Measurements from ENCODE around the gene DUSP19.

Gene DUSP19

GRCh38 chr2:183068561-183068960 is 10.0 kb upstream of the DUSP19 start:
- DNase-seq (ENCODE audit: low read depth in 2 of 2): no peak

DNA sequence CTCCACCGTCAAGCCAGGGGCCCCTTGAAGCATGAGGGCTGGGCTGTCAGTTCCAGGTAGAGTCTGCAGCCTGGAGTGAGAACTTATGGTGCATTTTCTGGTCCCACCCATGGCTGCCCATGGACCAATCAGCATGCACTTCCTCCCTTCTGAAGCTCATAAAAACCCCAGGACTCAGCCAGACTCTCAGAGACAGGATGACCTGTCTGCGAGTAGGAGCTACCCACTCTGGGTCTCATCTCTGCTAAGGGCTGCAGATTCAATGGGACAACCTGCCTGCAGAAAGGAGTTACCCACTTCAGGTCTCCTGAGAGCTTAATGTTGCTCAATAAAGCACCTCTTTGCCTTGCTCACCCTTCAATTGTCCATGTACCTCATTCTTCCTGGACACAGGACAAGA is 9.4 kb upstream of the DUSP19 start:
- no peak for DNase-seq (ENCODE audit: low read depth in 2 of 2)

GRCh38 chr2:183070942-183071844 is 7.4 kb upstream of the DUSP19 start:
- no peak for DNase-seq (ENCODE audit: low read depth in 2 of 2)

GRCh38 chr2:183072177-183072576 is 6.4 kb upstream of the DUSP19 start:
- DNase-seq (ENCODE audit: low read depth in 2 of 2): no peak

GRCh38 chr2:183078163-183078463 is 434 bp upstream of the DUSP19 start:
- no peak for DNase-seq (ENCODE audit: low read depth in 2 of 2)

GRCh38 chr2:183079139-183079775 is 710 bp downstream of the DUSP19 start:
- DNase-seq (ENCODE audit: low read depth in 2 of 2): no peak

- DNase-seq (ENCODE audit: low read depth in 2 of 2): no peak
Observed at GRCh38 chr2:183081911-183082310, 3.4 kb downstream of the DUSP19 start.

- DNase-seq (ENCODE audit: low read depth in 2 of 2): no peak
Observed at GRCh38 chr2:183088061-183088460, 9.5 kb downstream of the DUSP19 start.

GRCh38 chr2:183089192-183089851 is 10.8 kb downstream of the DUSP19 start:
- DNase-seq (ENCODE audit: low read depth in 2 of 2): no peak

DNA sequence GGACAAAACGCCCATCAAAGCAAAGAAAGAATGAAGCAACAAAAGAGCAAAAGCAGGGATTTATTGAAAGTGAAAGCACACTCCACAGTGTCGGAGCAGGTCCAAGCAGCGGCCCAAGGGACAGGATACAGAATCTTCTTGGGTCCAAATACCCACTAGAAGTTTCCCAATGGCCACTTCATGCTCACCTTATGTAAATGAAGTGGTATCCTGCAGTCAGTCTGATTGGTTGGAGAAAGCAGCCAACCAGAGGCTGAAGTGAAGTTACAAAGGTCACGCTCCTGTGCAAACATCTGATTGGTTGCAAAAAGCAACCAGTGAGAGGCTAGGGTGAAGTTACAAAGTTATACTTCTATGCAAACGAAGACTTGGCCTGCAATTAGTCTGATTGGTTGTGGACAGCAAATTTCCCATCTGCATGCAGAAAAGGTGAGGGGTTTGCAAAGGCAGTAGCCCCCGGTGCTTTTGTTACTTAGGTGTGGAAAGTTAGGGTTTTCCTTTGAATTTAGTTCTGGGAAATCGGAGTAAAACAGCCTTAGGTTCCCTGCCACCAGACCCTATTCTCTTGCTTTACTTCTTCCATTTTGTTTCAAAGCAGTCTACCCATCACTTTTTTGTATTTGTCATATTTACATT is 12.9 kb downstream of the DUSP19 start:
- no peak for DNase-seq (ENCODE audit: low read depth in 2 of 2)

- DNase-seq (ENCODE audit: low read depth in 2 of 2): no peak
Observed at GRCh38 chr2:183091954-183092345, 13.4 kb downstream of the DUSP19 start.

DNA sequence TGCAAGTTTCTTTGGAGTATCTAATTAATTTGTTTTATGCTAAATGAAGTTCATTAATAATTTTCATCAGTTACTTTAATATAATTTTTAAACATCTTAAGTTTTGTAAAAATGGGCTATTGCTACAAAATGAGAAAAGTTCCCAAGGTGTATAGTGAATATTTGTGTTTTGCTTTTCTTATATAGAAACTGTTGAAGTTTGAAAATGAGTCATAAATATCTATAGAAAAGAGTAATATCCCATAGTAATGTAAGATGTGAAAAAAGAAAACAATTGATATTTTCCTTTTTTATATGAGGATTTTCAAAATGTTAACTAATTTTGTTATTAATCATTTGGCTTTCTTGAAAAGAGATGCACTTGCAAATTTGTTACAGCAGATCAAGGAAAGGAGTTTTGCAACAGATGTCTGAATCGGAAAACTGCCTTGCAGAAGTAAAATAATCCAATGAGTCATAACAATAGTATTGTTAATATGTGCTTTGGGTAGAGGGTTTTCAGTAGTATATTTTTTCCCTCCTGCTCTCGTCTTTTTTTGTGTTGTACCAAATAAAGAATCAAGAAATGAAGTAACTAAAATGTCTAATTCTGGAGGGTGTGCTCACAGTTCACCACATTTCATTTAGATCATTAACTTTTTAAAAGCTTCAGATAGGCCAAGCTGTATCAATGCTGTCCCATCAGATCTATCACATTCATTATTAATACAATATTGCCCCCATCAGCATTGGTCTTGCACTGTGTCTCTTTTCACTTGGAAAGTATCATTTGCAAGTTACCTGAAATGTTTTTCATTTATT is 15.5 kb downstream of the DUSP19 start:
- DNase-seq (ENCODE audit: low read depth in 2 of 2): no peak

DNA sequence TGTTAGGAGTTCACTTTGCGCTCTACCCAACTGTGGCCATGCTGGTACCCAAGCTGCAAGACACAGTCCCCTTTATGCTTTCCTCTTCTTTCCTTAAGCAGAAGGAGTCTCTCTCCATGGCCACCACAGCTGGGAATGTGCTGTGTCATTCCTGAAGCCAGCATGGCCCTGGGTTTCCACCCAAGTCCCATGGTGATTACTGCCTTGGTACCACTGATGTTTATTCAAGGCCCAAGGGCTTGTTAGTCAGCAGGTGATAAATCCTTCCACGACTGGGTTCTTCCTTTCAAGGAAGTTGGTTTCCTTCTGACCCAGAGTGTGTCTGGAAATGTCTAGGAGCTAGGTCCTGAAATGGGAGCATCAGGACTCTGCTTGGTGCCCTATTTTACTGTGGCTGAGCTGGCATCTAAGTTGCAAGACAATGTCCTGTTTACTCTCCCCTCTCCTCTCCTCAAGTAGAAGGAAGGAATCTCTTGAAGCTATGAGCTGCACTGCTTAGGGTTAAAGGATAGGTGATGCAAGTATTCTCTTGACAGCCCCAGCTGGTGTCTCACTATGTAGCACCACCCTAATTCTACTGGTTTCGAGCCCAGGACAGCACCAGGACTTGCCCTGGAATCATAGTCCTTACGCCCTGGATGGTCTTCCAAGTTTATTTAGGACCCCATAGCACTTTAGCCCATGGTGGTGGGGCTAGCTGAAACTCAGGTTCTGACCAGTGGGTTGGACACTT is 27.0 kb downstream of the DUSP19 start:
- DNase-seq (ENCODE audit: low read depth in 2 of 2): no peak

DNA sequence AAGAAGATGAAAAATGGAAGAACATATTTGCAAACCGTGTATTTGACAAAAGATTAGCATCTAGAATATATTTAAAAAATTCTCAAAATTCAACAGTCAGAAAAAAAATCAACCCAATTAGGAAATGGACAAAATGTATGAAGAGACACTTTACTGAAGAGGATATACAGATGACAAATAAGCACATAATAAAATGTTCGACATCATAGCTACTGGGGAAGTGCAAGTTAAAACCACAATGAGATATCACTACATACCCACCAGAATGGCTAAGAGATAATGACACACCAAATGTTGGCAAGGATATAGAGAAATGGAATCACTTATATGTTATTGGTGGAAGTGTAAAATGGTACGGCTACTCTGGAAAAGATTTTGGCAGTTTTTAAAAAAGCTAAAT is 34.0 kb downstream of the DUSP19 start:
- DNase-seq (ENCODE audit: low read depth in 2 of 2): no peak

DNA sequence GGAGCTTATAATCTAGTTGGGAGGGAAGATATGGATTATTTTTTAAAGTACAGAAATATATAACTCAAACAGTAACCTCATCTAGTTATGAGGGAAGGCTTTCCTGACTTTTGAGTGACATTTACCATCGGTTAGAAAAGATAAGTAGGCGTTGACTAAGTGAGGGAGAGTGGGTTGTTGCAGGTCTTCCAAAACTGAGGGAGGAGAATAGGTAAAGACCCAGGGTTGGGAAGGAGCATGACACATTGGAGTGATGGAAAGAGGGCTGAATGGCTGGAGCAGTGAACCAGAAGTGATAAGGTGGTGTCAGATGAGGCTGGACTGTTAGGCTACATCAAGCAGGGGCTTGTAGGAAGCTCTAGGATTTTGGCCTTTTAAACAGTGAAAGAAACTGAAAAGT is 35.1 kb downstream of the DUSP19 start:
- no peak for DNase-seq (ENCODE audit: low read depth in 2 of 2)

- no peak for DNase-seq (ENCODE audit: low read depth in 2 of 2)
Observed at GRCh38 chr2:183117226-183117625, 38.7 kb downstream of the DUSP19 start.

DNA sequence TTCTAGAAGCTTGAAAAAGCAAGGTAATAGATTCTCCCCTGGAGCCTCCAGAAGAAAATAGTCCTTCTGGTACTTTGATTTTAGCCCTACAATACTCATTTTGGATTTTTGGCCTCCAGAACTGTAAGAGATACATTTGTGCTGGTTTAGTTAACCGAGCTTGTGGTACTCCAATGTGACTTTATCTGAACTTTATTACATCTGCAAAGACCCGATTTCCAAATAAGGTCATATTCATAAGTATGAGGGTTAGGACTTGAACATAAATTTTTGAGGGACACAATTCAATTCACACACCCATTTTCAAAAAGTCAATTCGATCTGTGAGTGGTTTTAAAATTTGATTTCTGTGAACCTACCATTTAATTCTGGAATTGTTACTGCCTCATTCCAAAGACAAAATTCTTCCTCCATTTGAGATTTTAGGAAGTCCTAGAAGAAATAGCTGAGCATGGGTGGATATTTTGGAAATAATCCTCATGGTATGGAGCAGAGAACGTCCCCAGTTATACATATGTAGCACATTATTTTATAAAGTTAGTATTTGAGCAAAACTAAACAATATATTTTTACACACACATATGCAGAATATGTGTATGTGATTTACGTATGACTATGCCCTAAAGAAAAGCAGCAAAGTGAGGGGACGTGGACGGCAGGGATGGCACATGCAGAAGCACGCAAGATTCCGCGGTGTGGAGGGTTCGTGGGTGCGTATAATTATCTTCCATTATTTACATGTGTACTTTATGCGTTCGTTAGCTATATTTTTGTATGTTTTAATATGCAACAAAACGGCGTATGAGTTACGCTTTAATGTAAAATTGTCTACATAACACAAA is 44.8 kb downstream of the DUSP19 start:
- no peak for DNase-seq (ENCODE audit: low read depth in 2 of 2)

DNA sequence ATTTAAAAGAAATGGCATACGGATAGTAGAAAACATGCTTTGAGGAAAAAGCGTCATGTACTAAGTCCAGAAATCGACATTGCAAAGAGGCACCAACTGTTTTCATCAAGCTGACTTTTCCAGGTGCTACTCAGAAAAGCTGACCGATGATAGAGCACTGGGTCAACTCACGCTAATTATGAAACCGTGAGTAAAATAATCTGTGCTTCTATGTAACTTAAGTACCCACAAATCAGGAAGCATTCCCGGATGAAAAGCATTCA is 45.3 kb downstream of the DUSP19 start:
- DNase-seq (ENCODE audit: low read depth in 2 of 2): no peak

DNA sequence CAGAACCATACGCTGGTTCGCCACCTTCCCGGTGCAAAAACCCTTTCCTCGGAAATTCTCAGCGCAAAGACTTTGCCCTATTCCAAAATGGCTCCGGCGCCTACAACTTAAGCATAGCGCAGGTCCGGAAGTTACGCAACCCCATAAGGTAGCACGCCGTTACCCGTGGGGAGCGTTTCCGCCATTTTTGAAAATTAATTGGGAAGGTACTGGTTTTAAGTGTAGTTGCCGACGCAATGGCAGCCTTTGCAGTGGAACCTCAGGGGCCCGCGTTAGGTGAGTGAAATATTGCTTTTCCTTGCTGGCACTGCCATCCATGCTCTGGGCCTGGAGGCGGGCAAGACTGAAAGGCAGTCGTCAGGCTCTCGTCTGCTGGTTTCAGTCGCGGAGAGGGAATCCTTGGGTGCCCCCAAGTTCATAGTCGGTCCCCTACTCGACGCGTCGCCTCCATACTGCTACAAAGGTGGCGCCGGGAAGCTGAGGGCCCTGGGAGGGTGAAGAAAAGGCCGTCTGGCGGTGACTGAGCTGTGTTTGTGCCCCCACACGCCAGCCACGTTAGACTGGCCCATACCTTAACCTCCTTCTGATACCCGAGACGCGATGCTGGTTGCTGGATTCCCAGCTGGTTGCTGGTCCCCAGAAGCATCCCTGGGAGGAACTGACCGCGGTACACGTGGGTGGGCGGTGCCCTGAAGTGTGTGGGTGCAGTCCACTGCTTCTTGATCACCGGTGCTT is 45.8 kb downstream of the DUSP19 start, which contains the start of gene NUP35:
NUP35 (plus strand) TSS at position 222 of the 735 bp plus-strand sequence; CDS start at position 237, 15 bp downstream.
- peak; percentile 69 to 72 for DNase-seq (ENCODE audit: low read depth in 2 of 2)

- DNase-seq (ENCODE audit: low read depth in 2 of 2): no peak
Observed at GRCh38 chr2:183124957-183125255, 46.4 kb downstream of the DUSP19 start.
